MCF 10A (cell line): Measurements from ENCODE around the gene NEURL1. TPM values are rescaled to one million over a fixed set of nuclear protein-coding genes. Genes with fewer than 3 reads are reported as not detected.

Experiments used
- BruUV-seq: library from RNA; stranded (reverse); fragments of 400-500 nt; replicated peaks from 2 replicates; lab custom pipeline; 2021; lab: Mats Ljungman, UMichigan
- CTCF ChIA-PET: fragments of 300-600 bp; sonication (Branson Sonifier 250); formaldehyde crosslinking; extraction: SDS; loops from one replicate; lab custom pipeline; 2021; ENCODE audit warnings: antibody characterized with exemption, inconsistent platforms; lab: Yijun Ruan, JAX
- POLR2A ChIA-PET: fragments of 300-600, 350-650 bp; sonication (Branson Sonifier 250); formaldehyde crosslinking; extraction: SDS; loops from one replicate; lab custom pipeline; 2020; ENCODE audit warnings: antibody characterized with exemption, inconsistent platforms; lab: Yijun Ruan, JAX
- DNase-seq: peaks from one replicate; pipeline ENCODE4 v3.0.0-alpha.2; 2018; ENCODE audit not compliant: unreplicated experiment
- H3K27ac Mint-ChIP-seq: one replicate; pipeline ENCODE4 v1.8.0; 2022; ENCODE audit warnings: mild to moderate bottlenecking, low read depth, mixed read lengths; ENCODE audit not compliant: unreplicated experiment
- H3K27me3 Mint-ChIP-seq: one replicate; pipeline ENCODE4 v1.8.0; 2022; ENCODE audit warnings: mixed read lengths; ENCODE audit not compliant: insufficient read depth, unreplicated experiment
- H3K36me3 Mint-ChIP-seq: one replicate; pipeline ENCODE4 v1.8.0; 2022; ENCODE audit warnings: mild to moderate bottlenecking, moderate library complexity, mixed read lengths; ENCODE audit not compliant: insufficient read depth, unreplicated experiment
- H3K4me1 Mint-ChIP-seq: one replicate; pipeline ENCODE4 v1.8.0; 2022; ENCODE audit warnings: mixed read lengths; ENCODE audit not compliant: insufficient read depth, unreplicated experiment
- H3K4me3 Mint-ChIP-seq: one replicate; pipeline ENCODE4 v1.8.0; 2022; ENCODE audit warnings: mild to moderate bottlenecking, moderate library complexity, mixed read lengths; ENCODE audit not compliant: unreplicated experiment
- H3K9me3 Mint-ChIP-seq: one replicate; pipeline ENCODE4 v1.8.0; 2022; ENCODE audit warnings: mixed read lengths; ENCODE audit not compliant: unreplicated experiment
- intact Hi-C: fragments of 100-400 bp; cut with micrococcal nuclease; formaldehyde crosslinking; loops from 2 replicates; pipeline ENCODE4 v1.14.1; 2022
- total RNA-seq: library from RNA; stranded (reverse); gene quantifications from 2 replicates; pipeline ENCODE4 v1.2.3, GENCODE V29; 2022
- TF ChIP-seq, protein P1 (sequence below): fragments of 200-600 bp; IDR thresholded peaks from one replicate; pipeline ENCODE4 v1.8.0; 2022; ENCODE audit warnings: antibody characterized with exemption, mild to moderate bottlenecking; ENCODE audit not compliant: unreplicated experiment

NEURL1 gene
- total RNA-seq, 1 experiment from 2014 or later, result not detected

DNA sequence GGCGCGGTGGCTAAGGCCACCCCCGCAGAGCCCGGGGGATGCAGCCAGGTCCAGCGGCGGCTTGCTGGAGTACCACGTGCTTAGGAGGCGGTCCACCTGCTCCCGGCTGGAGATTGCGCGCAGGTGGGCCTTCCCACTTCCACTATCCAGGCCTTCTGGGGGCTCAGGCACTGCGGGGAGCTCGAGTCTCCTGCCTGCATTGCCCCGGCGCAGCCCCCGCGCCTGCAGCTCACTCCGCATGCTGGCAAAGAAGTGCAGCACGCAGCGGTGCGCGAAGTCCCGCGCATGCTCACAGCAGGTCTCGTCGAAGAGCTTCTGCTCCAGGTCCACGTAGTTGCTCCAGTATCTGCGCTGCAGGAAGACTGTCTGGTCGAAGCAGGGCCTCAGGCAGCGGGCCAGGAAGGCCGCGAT is 20.2 kb upstream of the NEURL1 start:
- H3K4me1 Mint-ChIP-seq, result no peaks in the 10 kb centered on the region
- H3K9me3 Mint-ChIP-seq, result no peaks in the 10 kb centered on the region
- BruUV-seq, result no TSS peak
- ChIA-PET POLR2A (no interaction called here), CTCF (interaction anchor here (6.1 kb wide), 1 partner anchor 12 kb away, joined by 26 read pairs; no protein-coding TSS in a partner anchor)
- H3K36me3 Mint-ChIP-seq, result no peaks in the 10 kb centered on the region
- no peak overlapping the region for H3K27ac Mint-ChIP-seq
- intact Hi-C loops, result no loop called here
- no peak for DNase-seq
- TF ChIP-seq, protein P1, sequence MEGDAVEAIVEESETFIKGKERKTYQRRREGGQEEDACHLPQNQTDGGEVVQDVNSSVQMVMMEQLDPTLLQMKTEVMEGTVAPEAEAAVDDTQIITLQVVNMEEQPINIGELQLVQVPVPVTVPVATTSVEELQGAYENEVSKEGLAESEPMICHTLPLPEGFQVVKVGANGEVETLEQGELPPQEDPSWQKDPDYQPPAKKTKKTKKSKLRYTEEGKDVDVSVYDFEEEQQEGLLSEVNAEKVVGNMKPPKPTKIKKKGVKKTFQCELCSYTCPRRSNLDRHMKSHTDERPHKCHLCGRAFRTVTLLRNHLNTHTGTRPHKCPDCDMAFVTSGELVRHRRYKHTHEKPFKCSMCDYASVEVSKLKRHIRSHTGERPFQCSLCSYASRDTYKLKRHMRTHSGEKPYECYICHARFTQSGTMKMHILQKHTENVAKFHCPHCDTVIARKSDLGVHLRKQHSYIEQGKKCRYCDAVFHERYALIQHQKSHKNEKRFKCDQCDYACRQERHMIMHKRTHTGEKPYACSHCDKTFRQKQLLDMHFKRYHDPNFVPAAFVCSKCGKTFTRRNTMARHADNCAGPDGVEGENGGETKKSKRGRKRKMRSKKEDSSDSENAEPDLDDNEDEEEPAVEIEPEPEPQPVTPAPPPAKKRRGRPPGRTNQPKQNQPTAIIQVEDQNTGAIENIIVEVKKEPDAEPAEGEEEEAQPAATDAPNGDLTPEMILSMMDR, result no peak
- no peak overlapping the region for H3K4me3 Mint-ChIP-seq
- H3K27me3 Mint-ChIP-seq, result peaks cover 26% of the 10 kb centered on the region

DNA sequence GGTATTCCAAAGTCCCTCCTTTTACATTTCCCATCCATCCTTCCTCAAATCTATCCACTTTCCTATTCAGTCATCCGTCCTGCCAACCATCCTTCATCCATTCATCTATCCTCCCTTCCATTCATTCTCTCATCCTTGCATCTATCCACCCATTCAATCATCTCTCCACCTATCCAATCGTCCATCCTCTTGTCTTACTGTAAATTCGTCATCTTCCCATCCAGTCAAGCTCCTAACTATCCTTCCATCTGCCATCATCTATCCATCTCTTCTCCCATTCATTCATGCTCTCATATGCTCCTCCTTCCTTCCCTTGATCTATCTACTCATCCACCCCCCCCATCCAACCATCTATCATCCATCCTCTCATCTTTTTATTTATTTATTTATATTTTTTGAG is 19.4 kb upstream of the NEURL1 start:
- H3K4me3 Mint-ChIP-seq, result no peak overlapping the region
- no peaks in the 10 kb centered on the region for H3K36me3 Mint-ChIP-seq
- BruUV-seq, result no TSS peak
- H3K27me3 Mint-ChIP-seq, result peaks cover 18% of the 10 kb centered on the region
- peaks cover under 1% of the 10 kb centered on the region for H3K4me1 Mint-ChIP-seq
- intact Hi-C loops, result no loop called here
- no peak for DNase-seq
- no peaks in the 10 kb centered on the region for H3K9me3 Mint-ChIP-seq
- CTCF ChIA-PET, result interaction anchor here (6.1 kb wide), 1 partner anchor 11 kb away, joined by 26 read pairs; no protein-coding TSS in a partner anchor
- TF ChIP-seq, protein P1, result no peak
- POLR2A ChIA-PET, result no interaction called here
- H3K27ac Mint-ChIP-seq, result no peak overlapping the region

DNA sequence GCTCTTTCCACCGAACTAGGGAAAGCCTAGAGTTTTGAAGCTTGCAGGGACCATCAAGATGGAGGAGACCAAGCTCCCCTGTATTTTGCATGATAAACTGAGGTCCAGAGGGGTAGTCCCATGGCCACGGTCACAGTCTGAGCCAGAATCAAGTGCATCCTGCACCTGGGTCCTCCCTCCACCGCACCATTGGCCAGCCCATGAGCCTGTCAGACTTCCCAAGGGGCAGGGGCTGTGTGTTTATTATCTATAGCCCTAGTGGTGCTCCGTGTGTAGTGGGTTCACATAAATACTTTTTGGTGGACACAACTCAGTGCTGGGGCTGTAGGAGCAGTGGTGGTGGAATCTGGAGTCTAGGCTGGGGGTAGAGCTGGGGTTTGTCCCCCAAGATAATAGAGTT is 18.1 kb upstream of the NEURL1 start:
- no peaks in the 10 kb centered on the region for H3K36me3 Mint-ChIP-seq
- BruUV-seq, result no TSS peak
- no peak overlapping the region for H3K27ac Mint-ChIP-seq
- ChIA-PET POLR2A (interaction anchor here (0.7 to 0.8 kb wide), 2 partner anchors 9 to 15 kb away, joined by 3 read pairs; no protein-coding TSS in a partner anchor), CTCF (interaction anchor here (6.1 kb wide), 1 partner anchor 10 kb away, joined by 26 read pairs; no protein-coding TSS in a partner anchor)
- H3K4me1 Mint-ChIP-seq, result peaks cover 9% of the 10 kb centered on the region
- H3K4me3 Mint-ChIP-seq, result no peak overlapping the region
- H3K27me3 Mint-ChIP-seq, result peaks cover 5% of the 10 kb centered on the region
- intact Hi-C loops, result no loop called here
- no peaks in the 10 kb centered on the region for H3K9me3 Mint-ChIP-seq
- DNase-seq, result no peak
- TF ChIP-seq, protein P1, result no peak

DNA sequence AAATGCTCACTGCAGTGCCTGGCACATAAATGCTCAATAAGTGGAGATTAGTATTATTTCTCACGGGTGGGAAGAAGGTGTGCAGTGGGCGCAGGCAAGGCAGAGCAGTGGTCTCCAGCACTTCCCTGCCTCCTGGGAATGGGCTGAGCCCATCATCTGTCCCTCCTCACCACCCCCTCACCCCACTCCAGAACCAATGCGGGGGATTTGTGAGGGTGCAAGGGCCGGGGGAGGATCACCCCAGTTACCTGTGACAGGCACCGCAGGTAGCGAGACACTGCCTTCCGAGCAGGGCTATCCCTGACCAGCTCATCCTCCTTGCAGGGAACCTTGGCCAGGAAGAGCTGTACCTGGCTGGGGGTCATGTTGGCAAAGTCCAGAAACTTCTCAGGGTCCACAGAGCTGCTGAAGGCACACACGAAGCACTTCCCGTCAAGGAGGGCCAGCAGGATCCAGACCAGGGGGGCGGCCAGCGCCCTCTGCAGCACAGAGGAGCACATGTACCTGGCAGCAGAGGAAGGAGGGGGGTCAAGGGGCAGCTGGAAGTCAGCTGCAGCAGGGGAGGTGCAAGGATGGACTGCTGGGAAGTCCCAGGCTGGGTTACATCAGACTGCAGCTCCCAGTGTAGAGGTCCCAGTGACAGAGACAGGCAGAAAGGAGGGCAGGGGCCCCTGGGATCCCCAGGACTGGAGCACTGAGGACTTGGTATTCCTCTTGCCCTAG is 17.3 kb upstream of the NEURL1 start:
- H3K4me3 Mint-ChIP-seq, result no peak overlapping the region

More for the DNA sequence above, 17.3 kb upstream of the NEURL1 start:
- POLR2A ChIA-PET, result interaction anchor here (0.7 kb wide), 1 partner anchor 14 kb away, joined by 3 read pairs; no protein-coding TSS in a partner anchor
- Mint-ChIP-seq H3K9me3 (no peaks in the 10 kb centered on the region), H3K4me1 (peaks cover 9% of the 10 kb centered on the region), H3K36me3 (no peaks in the 10 kb centered on the region), H3K27ac (no peak overlapping the region), H3K27me3 (no peaks in the 10 kb centered on the region)
- no TSS peak for BruUV-seq
- TF ChIP-seq, protein P1, result no peak
- CTCF ChIA-PET, result interaction anchor here (0.9 to 6.1 kb wide), 3 partner anchors 9 to 73 kb away, joined by 3 to 26 read pairs (median 3); no protein-coding TSS in a partner anchor
- intact Hi-C loops, result no loop called here
- no peak for DNase-seq
